GM15510 (cell line): ENCODE results near the gene GART.

Experiments used
- POLR2A ChIP-seq: IDR thresholded peaks from 3 replicates; pipeline ENCODE4 v1.6.1; 2011; ENCODE audit warnings: borderline replicate concordance; ENCODE audit not compliant: insufficient read length; ENCODE audit errors: extremely low read depth

Gene GART

GRCh38 chr21:33541105-33541711 lies 709 bp downstream of the GART start:
- TF ChIP-seq POLR2A, result no peak

DNA sequence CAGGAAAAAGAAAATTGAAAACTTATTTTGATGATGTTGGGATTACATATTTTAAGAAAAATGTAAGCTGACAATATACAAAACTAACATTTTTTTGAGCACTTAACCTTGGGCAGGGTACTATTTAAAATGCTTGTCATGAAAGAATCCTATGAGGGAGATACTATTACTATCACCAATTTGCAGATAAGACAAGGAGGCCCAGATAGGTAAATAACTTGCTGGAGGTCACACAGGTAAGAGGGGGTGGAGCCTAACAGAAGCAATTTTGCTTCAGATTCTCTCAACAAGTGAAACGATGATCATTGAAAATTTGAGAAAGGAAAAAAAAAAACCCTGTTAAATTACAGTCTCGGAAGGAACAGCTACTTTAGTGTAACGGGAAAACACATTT lies 1.2 kb downstream of the GART start:
- no peak for TF ChIP-seq POLR2A

GRCh38 chr21:33539616-33540015 lies 2.3 kb downstream of the GART start:
- TF ChIP-seq POLR2A, result no peak

DNA sequence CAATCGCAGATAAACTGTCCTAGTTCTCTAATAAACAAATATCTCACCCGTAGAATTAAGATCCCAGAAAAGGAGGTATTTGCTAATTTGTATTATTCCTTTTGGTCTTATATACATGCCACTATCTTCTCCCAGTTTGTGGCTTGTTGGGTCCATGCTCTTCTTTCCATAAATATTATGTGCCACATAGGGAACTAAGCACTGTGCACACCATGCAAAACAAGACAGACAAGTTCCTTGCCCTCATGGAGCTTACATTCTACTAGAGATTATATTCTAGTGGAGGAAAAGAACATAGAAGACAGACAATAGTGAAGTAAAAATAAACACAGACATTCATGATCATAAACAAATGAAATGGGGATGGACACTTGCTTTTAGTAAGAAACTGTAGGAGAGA lies 4.7 kb downstream of the GART start:
- TF ChIP-seq POLR2A, result no peak

DNA sequence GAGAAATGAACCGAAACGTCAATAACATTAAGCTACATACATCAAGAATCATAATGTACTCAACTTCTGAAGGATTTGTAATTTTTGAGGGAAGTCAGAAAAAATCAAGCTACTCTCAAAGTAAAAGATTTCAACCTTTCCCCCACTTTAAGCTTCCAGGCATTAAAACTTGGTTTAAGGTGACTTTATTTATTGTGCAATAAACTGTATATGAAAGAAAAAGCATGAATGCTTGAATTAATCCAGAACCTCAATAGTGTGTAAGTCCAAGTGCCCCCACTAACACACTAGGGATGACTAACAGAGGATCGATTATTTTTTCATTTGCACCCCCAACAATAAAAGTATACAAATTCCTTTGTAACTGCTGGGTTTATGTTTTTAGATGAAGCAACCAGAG lies 10.9 kb downstream of the GART start:
- TF ChIP-seq POLR2A, result no peak

GRCh38 chr21:33522953-33523349 lies 19.0 kb downstream of the GART start:
- TF ChIP-seq POLR2A, result no peak

DNA sequence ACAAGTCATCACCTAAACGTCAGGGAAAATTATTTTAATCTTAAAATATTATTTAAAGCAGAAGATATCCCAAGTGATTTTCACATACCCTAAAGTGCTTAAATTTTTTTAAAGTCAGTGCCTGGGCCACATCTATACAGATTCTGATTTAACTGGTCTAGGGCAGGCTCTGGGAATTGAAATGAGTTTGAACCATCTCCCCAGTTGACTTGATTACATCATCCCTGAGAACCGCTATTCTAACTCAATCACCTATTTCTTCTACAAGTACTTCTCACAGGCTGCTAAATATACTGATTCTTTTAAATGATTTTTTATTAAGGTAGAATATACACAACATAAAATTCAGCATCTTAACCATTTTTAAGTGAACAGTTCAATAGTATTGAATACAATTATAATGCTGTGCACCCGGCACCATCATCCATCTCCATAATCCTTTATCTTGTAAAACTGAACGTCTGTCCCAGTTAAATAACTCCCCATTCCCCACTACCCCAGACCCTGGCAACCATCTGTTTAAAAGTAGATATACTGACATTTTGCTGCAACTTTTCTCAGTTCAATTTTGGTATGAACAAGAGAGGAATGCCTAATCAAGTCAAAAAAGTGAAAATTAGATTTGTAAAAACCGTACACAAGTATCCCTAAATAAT lies 19.5 kb downstream of the GART start:
- TF ChIP-seq POLR2A, result no peak

DNA sequence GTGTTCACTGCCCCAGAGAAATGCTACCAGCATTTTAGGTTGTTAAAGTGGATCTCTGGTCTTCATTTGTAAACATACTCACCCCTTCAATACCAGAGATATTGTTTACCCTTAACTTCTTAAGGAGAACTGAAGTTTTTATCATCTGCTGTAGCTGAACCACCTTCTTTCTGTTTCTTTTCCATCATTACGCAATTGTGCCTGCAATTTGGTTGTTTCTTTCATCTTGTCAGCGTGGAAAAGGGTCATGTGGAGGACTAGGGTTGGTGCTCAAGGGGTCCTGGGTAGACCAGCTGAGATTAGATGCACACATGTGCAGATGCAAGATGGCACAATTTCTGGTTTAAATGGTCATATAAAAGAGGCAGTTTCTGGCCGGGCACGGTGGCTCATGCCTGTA lies 23.0 kb downstream of the GART start:
- no peak for TF ChIP-seq POLR2A

DNA sequence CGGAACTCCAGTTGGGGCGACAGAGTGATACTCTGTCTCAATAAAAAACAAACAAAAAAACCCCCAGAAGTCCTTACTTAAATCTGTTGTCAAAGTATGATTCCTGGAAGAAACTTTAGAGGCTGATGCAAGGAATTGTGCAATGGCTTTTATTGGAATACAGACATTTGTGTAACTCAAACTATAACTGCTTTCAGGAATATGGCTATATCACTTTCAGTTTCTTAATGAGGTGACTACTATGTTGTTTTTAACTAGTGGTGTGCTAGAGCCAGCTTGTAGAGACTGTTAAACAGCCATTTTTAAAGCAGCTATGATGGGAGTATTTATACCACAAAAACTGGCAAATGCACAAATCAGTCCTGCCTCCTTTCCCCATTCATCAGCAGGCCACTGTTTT lies 27.7 kb downstream of the GART start:
- TF ChIP-seq POLR2A, result no peak

DNA sequence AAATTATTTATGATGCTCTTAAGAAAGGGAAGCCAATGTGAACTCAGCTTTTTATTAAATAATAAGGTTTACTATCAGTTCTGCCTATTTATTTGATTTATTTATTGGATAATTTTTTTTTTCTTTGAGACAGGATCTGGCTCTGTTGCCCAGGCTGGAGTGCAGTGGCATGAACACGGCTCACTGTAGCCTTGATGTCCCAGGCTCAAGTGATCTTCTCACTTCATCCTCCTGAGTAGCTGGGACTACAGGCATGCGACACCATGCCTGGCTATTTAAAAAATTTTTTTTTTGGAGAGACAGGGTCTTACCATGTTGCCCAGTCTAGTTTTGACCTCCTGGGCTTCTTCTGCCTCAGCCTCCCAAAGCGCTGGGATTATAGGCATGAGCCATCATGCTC lies 29.4 kb downstream of the GART start:
- no peak for TF ChIP-seq POLR2A

- TF ChIP-seq POLR2A, result no peak
Measured at GRCh38 chr21:33511639-33512038, 30.3 kb downstream of the GART start.

GRCh38 chr21:33510826-33511225 lies 31.1 kb downstream of the GART start:
- TF ChIP-seq POLR2A, result no peak

- no peak for TF ChIP-seq POLR2A
Measured at GRCh38 chr21:33505833-33506232, 36.1 kb downstream of the GART start.

DNA sequence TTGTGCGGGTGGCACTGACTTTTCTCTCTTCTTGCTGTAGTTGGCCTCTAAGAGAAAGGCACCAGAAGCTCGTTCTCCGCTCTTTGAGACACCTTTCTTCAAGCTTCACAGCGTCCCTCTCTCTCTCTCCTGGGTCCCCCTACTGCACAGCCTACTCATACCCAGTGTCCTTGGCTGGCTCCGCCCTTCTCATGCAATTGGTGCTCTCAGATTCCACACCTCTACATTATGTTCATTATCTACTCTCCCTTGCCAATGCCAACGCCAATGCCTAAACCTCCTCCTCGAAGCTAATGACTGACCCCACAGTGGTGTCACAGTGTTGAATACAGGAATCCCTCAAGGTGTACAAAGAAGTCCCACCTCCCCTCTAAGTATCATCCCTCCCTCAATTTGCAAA lies 45.6 kb downstream of the GART start:
- TF ChIP-seq POLR2A, result no peak

- TF ChIP-seq POLR2A, result no peak
Measured at GRCh38 chr21:33495743-33496142, 46.2 kb downstream of the GART start.

DNA sequence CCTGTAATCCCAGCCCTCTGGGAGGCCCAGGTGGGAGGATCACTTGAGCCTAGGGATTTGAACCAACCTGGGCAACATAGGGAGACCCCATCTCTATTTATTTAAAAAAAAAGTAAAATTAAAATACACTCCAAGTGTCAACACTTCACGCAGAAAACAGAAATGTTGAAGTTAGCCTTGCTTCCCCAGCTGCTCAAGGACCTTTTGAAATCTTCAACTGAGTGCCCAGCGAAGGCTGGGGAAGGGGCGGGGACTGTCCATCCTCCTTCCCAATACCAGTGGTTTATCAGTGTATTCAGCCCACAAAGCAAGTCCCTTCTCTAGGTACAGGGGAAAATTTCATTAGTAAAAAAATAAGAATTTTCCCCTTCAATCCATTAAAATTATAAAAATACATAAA lies 48.2 kb downstream of the GART start:
- no peak for TF ChIP-seq POLR2A
